Measurements from ENCODE around the gene C1orf198. TPM values are rescaled to one million over a fixed set of nuclear protein-coding genes. Genes with fewer than 3 reads are reported as not detected.

Gene C1orf198
- total RNA-seq, 2 donors from 2014 or later, result 166 to 273 TPM

- H3K9me3 ChIP-seq, result no peaks in the 10 kb centered on the region
- ATAC-seq (ENCODE audit: insufficient number of reproducible peaks, low FRiP score, low read depth) (no peak), DNase-seq (ENCODE audit: low spot score) (no peak)
- TF ChIP-seq CTCF (IDR thresholded peaks at IDR 0.05), result no peak
- H3K27me3 ChIP-seq (replicated peaks; ENCODE audit: insufficient read depth), result no peaks in the 10 kb centered on the region
- peaks cover 17% of the 10 kb centered on the region for H3K36me3 ChIP-seq
- peaks cover 64 to 84% of the 10 kb centered on the region in 2 donors for H3K4me1 ChIP-seq (ENCODE audit: control insufficient read depth in 1 of 2, low read depth in 2 of 2)
- no peak overlapping the region for H3K4me3 ChIP-seq
- H3K27ac ChIP-seq, result peak overlapping the region; percentile 13 to 88
Measured at GRCh38 chr1:230853731-230854130, 14.6 kb downstream of the C1orf198 start.

GRCh38 chr1:230852959-230853358, 15.4 kb downstream of the C1orf198 start:
- Histone ChIP-seq H3K36me3 (peaks cover 17% of the 10 kb centered on the region), H3K27me3 (replicated peaks; ENCODE audit: insufficient read depth) (no peaks in the 10 kb centered on the region), H3K4me1 (ENCODE audit: control insufficient read depth in 1 of 2, low read depth in 2 of 2) (peaks cover 63 to 84% of the 10 kb centered on the region in 2 donors), H3K27ac (peak overlapping the region; percentile 13 to 88), H3K9me3 (no peaks in the 10 kb centered on the region), H3K4me3 (no peak overlapping the region)
- DNase-seq (ENCODE audit: low spot score) (no peak), ATAC-seq (ENCODE audit: insufficient number of reproducible peaks, low FRiP score, low read depth) (no peak)
- TF ChIP-seq CTCF (IDR thresholded peaks at IDR 0.05), result no peak

GRCh38 chr1:230851291-230851691, 17.0 kb downstream of the C1orf198 start:
- ATAC-seq (ENCODE audit: insufficient number of reproducible peaks, low FRiP score, low read depth) (peak; percentile 4), DNase-seq (ENCODE audit: low spot score) (no peak)
- Histone ChIP-seq H3K36me3 (peaks cover 17% of the 10 kb centered on the region), H3K27me3 (replicated peaks; ENCODE audit: insufficient read depth) (no peaks in the 10 kb centered on the region), H3K9me3 (no peaks in the 10 kb centered on the region), H3K4me3 (no peak overlapping the region), H3K4me1 (ENCODE audit: control insufficient read depth in 1 of 2, low read depth in 2 of 2) (peaks cover 57 to 79% of the 10 kb centered on the region in 2 donors), H3K27ac (peak overlapping the region; percentile 88 to 96)
- no peak for TF ChIP-seq CTCF (IDR thresholded peaks at IDR 0.05)

- Histone ChIP-seq H3K4me1 (ENCODE audit: control insufficient read depth in 1 of 2, low read depth in 2 of 2) (peaks cover 53 to 78% of the 10 kb centered on the region in 2 donors), H3K36me3 (peaks cover 17% of the 10 kb centered on the region), H3K27ac (peak overlapping the region; percentile 88 to 96), H3K27me3 (replicated peaks; ENCODE audit: insufficient read depth) (no peaks in the 10 kb centered on the region), H3K9me3 (no peaks in the 10 kb centered on the region), H3K4me3 (no peak overlapping the region)
- ATAC-seq (ENCODE audit: insufficient number of reproducible peaks, low FRiP score, low read depth), result no peak
- DNase-seq (ENCODE audit: low spot score), result no peak
- no peak for TF ChIP-seq CTCF (IDR thresholded peaks at IDR 0.05)
Measured at GRCh38 chr1:230850547-230850946, 17.8 kb downstream of the C1orf198 start.

GRCh38 chr1:230849451-230850224, 18.7 kb downstream of the C1orf198 start:
- no peaks in the 10 kb centered on the region for H3K9me3 ChIP-seq
- TF ChIP-seq CTCF (IDR thresholded peaks at IDR 0.05), result no peak
- DNase-seq (ENCODE audit: low spot score) (peak; percentile 54), ATAC-seq (ENCODE audit: insufficient number of reproducible peaks, low FRiP score, low read depth) (peak; percentile 79)
- peaks cover 17% of the 10 kb centered on the region for H3K36me3 ChIP-seq
- peaks cover 56 to 69% of the 10 kb centered on the region in 2 donors for H3K4me1 ChIP-seq (ENCODE audit: control insufficient read depth in 1 of 2, low read depth in 2 of 2)
- no peaks in the 10 kb centered on the region for H3K27me3 ChIP-seq (replicated peaks; ENCODE audit: insufficient read depth)
- peak overlapping the region; percentile 36 for H3K4me3 ChIP-seq
- peak overlapping the region; percentile 96 to 97 for H3K27ac ChIP-seq

Data from thoracic aorta (tissue), 2 donors.